Stimulated activated CD8-positive, alpha-beta memory T cell treated with anti-CD3 and anti-CD28 coated beads, Interleukin-4, amount 100 ng/mL, for 1 hour (primary cell): Measurements from ENCODE around the gene SSBP3.
"Not testable (repeated sequence)": the region's sequence is repeated elsewhere in the genome, so short reads cannot be mapped to it uniquely, and the experiment has no call there.

ENCODE experiments used
- DNase-seq, 2 donors: peaks; one replicate each; pipeline ENCODE4 v3.0.0-alpha.2; 2020; ENCODE audit warnings: low read depth in 2 of 2, low spot score in 1 of 2

Gene SSBP3

GRCh38 chr1:54247863-54248515, 158.2 kb downstream of the SSBP3 start:
- DNase-seq, result no peak

DNA sequence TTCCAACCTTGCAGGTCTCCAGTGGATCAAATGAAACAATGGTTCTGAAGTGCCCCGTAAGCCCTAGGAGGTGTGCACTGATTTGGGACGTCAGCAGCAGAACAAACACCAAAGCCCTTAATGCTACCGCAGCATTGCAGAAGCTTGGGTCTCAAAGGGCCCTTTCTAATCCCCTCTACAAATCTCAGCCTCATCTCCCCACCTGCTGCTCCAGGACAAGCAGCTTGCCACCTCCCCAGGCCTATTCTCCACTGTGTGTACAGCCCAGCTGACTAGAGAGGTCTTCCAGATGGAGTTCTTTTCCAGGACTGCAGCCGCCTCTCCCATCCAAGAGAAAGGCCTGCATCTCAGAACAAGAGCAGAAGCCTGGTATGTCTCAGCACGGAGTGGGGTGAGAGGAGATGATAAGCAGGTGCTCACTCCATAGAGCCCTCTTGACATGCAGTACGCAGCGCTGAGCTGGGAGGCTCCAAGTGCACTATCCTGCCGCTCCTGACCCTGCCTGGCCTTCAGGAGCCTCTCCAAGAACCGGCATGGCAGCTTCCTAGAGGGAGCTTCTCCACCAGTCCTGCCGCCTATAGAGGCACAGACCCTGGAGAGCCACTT, 160.0 kb downstream of the SSBP3 start:
- DNase-seq, result no peak

DNA sequence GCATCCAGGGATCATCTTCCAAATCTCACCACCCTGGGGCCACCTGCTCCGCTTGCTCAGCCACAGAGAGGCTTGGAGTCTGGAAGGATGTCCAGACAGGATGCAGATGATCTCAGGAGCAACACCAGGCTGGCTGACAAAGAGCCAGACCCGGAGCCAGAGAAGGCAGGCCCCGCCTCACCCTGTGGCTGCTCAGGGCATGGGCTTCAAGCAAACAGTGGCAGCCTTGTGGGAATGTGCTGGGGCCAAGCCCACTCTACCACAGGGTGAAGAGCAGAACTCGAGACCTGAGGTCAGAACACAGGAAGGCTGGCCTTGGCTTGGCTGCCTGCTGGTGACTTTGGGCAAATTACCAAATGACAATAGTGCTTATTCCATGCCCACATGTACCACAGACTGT, 160.7 kb downstream of the SSBP3 start:
- no peak for DNase-seq

DNA sequence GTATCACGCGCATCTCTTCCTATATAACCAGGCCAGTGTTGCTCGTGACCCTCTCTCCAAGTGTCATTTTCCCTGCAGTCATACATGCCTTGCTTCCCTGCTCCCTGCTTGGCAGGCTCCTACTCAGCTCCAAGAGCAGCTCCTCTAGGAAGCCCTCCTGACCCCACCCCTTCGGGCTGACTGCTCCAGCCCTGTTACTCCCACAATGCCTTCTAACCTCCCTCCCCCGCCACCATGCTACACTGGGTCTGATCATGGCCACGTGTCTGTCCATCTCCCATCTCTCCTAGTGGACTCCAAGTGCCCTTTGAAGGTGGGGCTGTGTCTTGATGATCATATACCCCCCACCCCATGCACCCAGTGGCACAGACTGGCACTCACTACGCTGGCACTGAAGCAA, 161.5 kb downstream of the SSBP3 start:
- DNase-seq, result no peak

GRCh38 chr1:54243022-54243421, 163.2 kb downstream of the SSBP3 start:
- no peak for DNase-seq

- no peak for DNase-seq
Measured at GRCh38 chr1:54241364-54241763, 164.8 kb downstream of the SSBP3 start.

- DNase-seq, result no peak
Measured at GRCh38 chr1:54240741-54241335, 165.4 kb downstream of the SSBP3 start.

DNA sequence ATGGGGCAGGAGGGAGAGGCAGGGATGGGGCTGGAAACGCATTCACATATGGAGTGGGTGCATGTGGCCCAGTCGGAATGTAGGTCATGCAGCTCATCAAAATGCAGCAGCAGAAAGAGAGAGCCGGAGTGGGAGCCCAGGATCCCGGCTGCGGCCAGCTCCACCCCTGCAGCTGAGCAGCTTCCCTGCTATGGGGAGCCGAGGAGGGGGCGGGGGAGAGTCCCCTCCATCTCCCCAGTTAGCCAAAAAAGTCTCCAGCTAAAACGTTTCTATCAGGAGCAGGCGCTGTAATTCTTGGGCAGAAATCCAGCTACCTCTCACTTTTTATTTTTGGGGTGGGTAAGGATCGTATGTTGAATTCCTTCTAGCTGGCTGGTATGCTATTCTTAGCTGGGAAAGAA, 166.6 kb downstream of the SSBP3 start:
- no peak for DNase-seq

DNA sequence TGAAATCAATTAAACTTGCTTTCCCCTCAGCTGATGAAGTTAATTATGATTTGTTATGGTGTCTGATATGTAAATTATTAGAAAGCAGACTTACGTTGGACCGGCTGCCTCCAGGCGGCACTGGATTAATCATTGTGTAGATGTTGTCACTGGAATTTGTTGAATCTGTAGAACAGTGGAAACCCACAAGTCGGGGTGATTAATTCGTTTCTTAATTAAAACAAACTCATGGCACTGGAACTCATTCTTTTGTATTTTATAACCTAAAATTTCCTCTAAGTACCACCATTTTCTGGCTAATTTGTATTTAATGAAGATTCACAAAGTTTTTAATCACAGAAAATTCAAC, 167.2 kb downstream of the SSBP3 start:
- no peak for DNase-seq

- no peak for DNase-seq
Measured at GRCh38 chr1:54238353-54239034, 167.7 kb downstream of the SSBP3 start.

DNA sequence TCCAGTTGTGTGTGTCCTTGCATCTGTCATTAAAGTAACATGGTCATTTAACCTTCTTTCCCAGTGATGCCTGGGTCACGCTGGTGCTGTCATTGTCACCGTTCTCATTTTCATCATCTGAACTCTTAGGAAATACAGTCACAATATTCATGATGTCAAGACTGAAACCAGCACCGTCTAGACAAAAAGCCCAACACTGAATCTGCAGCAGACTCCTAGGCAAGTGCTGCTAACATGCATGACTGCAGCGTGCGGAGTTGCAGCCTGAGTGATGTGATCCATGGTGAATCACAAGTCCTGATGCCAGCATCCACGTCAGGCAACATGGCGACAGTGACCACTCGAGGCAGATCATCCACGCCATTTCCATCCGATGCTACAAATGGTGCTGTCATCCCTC, 168.6 kb downstream of the SSBP3 start:
- no peak for DNase-seq

- DNase-seq, result no peak
Measured at GRCh38 chr1:54234284-54234683, 171.9 kb downstream of the SSBP3 start.

- DNase-seq, result not testable (repeated sequence)
Measured at GRCh38 chr1:54233196-54233595, 173.0 kb downstream of the SSBP3 start.

DNA sequence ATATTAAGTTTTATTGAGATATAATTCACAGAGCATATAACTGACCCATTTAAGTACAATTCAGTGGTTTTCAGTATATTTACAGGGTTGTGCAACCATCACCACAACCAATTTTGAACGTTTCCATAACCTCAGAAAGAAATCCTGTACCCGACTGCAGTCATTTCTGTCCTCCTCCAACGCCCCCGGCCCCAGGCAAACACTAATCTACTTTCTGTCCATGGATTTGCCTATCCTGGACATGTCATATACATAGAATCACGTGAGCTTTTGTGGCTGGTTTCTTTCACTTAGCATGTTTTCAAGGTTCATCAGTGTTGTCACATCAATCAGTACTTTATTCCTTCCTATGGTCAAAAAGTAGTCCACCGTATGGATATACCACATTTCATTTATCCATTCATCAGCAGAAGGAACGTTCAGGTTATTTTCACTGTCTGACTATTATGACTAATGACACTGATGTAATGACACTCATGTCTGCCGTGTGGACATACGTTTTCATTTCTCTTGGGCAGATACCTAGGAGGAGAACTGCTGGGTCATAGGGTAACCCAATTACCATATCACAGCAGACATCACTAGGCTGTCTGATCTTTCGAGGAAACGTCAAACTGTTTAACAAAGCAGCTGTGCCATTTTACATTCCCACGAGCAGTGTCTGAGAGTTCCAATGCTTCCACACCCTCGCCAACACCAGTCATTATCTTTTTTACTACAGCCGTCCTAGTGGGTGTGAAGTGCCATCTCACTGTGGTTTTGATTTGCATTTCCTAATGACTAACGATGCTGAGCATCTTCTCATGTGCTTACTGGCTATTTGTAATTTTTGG, 175.5 kb downstream of the SSBP3 start:
- DNase-seq, result no peak

- no peak for DNase-seq
Measured at GRCh38 chr1:54229281-54229891, 176.8 kb downstream of the SSBP3 start.

DNA sequence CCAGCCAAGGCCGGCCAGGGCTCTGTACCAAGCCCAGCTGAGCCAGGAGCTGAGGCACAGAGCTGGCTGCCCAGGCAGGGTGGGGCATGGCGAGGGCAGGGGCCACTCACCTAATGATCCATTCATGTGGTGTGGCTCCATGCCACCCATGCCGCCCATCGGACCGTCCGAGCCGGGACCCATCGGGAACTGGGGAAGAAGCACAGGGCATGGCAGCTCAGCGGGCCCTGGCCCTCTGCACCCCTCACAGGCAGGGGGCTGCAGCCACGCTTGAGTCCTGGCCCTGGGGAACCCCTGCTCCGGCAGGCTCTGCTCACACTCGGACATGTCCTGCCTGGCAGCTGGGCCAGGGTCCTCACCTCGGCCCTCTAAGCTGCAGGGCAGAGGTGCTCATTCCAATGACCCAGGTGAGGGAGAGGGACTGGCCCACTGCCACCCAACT, 177.5 kb downstream of the SSBP3 start:
- no peak for DNase-seq

GRCh38 chr1:54227891-54228310, 178.3 kb downstream of the SSBP3 start:
- DNase-seq, result no peak

GRCh38 chr1:54227091-54227602, 179.0 kb downstream of the SSBP3 start:
- DNase-seq, result no peak

- no peak for DNase-seq
Measured at GRCh38 chr1:54225986-54226559, 180.1 kb downstream of the SSBP3 start.

DNA sequence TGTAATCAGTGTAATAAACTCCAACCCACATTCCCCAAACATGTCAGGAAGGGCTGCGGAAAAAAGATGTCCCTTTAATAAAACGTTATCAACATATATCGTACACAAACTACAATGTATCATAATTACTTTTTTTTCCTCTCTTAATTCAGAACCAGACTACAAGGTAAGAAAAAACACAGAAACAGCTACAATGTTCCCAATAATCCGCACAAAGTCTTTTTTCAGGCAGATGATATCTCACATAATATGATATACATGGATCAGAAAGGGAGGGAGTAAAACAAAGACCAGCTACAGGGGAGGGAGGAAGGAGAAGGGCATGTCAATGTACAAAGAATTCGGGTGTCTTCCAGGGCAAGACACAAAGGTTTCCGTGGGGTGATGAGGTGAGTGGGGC, 180.8 kb downstream of the SSBP3 start:
- DNase-seq, result no peak
